ENCODE results near the gene UFD1. TPM values are rescaled to one million over a fixed set of nuclear protein-coding genes. Genes with fewer than 3 reads are reported as not detected.

Gene UFD1
- total RNA-seq, 1 experiment from 2014 or later = 62.3 TPM

DNA sequence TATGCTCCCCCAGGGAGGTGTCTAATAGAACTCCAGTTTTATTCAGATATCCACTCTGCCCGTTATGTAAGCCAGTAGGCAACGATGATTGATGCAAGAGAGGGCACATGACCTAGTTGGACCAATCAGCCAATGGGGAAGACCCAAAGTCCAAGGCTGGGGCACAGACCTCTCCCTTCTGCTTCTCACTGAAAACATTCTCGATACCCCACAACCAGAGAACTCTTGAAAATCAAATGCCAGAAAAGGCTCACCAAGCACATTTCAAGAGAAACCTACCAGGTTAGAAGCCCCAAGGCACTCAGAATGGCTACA lies 54.9 kb downstream of the UFD1 start:
- Mint-ChIP-seq H3K9me3 (ENCODE audit: unreplicated experiment) (no peaks in the 10 kb centered on the region), H3K4me1 (ENCODE audit: insufficient read depth, unreplicated experiment) (peaks cover 32% of the 10 kb centered on the region), H3K36me3 (ENCODE audit: insufficient read depth, unreplicated experiment) (peaks cover 15% of the 10 kb centered on the region), H3K4me3 (ENCODE audit: unreplicated experiment) (no peak overlapping the region), H3K27me3 (ENCODE audit: insufficient read depth, unreplicated experiment) (no peaks in the 10 kb centered on the region), H3K27ac (ENCODE audit: low read depth, unreplicated experiment) (no peak overlapping the region)
- intact Hi-C loops (cut with micrococcal nuclease) = no loop called here
- CTCF ChIA-PET = no interaction called here
- BruUV-seq (replicated peaks) = no TSS peak
- DNase-seq (ENCODE audit: unreplicated experiment) = no peak
- TF ChIP-seq, protein P1, sequence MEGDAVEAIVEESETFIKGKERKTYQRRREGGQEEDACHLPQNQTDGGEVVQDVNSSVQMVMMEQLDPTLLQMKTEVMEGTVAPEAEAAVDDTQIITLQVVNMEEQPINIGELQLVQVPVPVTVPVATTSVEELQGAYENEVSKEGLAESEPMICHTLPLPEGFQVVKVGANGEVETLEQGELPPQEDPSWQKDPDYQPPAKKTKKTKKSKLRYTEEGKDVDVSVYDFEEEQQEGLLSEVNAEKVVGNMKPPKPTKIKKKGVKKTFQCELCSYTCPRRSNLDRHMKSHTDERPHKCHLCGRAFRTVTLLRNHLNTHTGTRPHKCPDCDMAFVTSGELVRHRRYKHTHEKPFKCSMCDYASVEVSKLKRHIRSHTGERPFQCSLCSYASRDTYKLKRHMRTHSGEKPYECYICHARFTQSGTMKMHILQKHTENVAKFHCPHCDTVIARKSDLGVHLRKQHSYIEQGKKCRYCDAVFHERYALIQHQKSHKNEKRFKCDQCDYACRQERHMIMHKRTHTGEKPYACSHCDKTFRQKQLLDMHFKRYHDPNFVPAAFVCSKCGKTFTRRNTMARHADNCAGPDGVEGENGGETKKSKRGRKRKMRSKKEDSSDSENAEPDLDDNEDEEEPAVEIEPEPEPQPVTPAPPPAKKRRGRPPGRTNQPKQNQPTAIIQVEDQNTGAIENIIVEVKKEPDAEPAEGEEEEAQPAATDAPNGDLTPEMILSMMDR (IDR thresholded peaks at IDR 0.05; ENCODE audit: unreplicated experiment) = no peak
- POLR2A ChIA-PET = interaction anchor here (3.0 kb wide), 1 partner anchor 8 kb away, joined by 12 read pairs; the partner anchor contains the start of genes HIRA and MRPL40

DNA sequence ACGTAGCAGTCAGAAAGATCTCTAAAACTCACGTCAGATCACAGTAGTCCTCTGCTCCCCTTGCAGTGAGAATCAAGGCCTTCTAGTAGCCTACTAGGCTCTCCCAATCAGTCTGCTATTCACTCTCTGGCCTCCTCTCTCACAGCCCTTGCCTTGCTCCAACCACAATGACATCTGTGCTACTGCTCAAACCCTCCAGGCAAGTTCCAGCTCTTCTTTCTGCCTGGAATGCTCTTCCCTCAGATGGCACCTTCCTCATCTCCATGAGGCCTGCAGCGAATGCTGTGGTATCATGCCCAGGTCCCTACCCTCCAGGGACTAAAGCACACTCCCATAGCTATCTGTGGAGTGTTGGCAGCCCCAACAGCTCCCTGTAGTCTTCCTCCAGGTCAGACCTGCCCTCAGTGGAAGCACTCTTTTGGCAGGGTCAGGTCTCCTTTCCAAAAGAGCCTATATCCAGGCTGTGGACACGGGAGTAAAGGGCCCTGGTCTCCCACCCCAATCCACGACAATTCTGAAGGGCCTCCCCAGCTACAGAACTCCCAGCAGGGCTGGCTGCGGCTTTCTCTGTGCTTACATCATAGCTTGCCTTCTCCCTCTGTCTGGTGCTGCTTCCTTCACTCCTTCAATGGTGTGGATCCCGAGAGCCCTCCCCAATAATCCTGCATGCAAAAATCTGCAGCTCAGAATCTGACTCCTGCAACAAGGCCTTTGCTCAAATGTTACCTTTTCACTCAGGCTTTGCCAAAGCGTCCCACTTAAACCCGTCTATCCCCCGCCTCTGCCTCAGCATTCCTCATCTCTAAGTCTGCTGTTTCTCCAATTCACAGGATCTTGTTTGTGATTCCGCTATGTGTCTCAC lies 56.3 kb downstream of the UFD1 start:
- Mint-ChIP-seq H3K27me3 (ENCODE audit: insufficient read depth, unreplicated experiment) (no peaks in the 10 kb centered on the region), H3K4me3 (ENCODE audit: unreplicated experiment) (no peak overlapping the region), H3K27ac (ENCODE audit: low read depth, unreplicated experiment) (no peak overlapping the region), H3K4me1 (ENCODE audit: insufficient read depth, unreplicated experiment) (peaks cover 37% of the 10 kb centered on the region), H3K9me3 (ENCODE audit: unreplicated experiment) (no peaks in the 10 kb centered on the region), H3K36me3 (ENCODE audit: insufficient read depth, unreplicated experiment) (peaks cover 15% of the 10 kb centered on the region)
- ChIA-PET POLR2A (interaction anchor here (3.0 kb wide), 1 partner anchor 10 kb away, joined by 12 read pairs; the partner anchor contains the start of genes HIRA and MRPL40), CTCF (interaction anchor here (0.5 kb wide), 1 partner anchor 232 kb away, joined by 3 read pairs; no protein-coding TSS in a partner anchor)
- DNase-seq (ENCODE audit: unreplicated experiment) = no peak
- intact Hi-C loops (cut with micrococcal nuclease) = no loop called here
- no TSS peak for BruUV-seq (replicated peaks)
- TF ChIP-seq, protein P1 (IDR thresholded peaks at IDR 0.05; ENCODE audit: unreplicated experiment) = no peak

DNA sequence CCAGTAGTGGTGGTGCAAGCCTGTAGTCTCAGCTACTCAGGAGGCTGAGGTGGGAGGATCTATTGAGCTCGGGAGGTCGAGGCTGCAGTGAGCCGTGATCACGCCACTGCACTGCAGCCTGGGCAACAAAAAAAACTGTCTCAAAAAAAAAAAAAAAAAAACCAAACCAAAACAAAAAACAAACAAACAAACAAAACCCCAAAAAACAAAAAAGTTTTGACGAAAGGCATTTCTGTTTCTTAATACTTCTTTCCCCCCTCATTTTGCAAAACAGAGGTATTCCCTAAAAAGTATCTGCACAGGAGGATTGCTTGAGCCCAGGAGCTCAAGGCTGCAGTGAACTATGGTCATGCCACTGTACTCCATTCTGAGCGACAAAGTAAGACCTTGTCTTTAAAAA lies 58.7 kb downstream of the UFD1 start:
- H3K27ac Mint-ChIP-seq (ENCODE audit: low read depth, unreplicated experiment) = no peak overlapping the region
- TF ChIP-seq, protein P1 (IDR thresholded peaks at IDR 0.05; ENCODE audit: unreplicated experiment) = no peak
- BruUV-seq (replicated peaks) = no TSS peak
- H3K27me3 Mint-ChIP-seq (ENCODE audit: insufficient read depth, unreplicated experiment) = no peaks in the 10 kb centered on the region
- H3K36me3 Mint-ChIP-seq (ENCODE audit: insufficient read depth, unreplicated experiment) = peaks cover 13% of the 10 kb centered on the region
- ChIA-PET CTCF (interaction anchor here (0.6 to 0.7 kb wide), 2 partner anchors 10 to 48 kb away, joined by 3 to 7 read pairs; no protein-coding TSS in a partner anchor), POLR2A (interaction anchor here (0.6 to 1.7 kb wide), 3 partner anchors 11 to 1345 kb away, joined by 3 to 4 read pairs (median 3); partner anchors contain the start of gene HIRA)
- no peak for DNase-seq (ENCODE audit: unreplicated experiment)
- intact Hi-C loops (cut with micrococcal nuclease) = no loop called here
- H3K4me1 Mint-ChIP-seq (ENCODE audit: insufficient read depth, unreplicated experiment) = peaks cover 27% of the 10 kb centered on the region
- no peak overlapping the region for H3K4me3 Mint-ChIP-seq (ENCODE audit: unreplicated experiment)
- H3K9me3 Mint-ChIP-seq (ENCODE audit: unreplicated experiment) = no peaks in the 10 kb centered on the region

DNA sequence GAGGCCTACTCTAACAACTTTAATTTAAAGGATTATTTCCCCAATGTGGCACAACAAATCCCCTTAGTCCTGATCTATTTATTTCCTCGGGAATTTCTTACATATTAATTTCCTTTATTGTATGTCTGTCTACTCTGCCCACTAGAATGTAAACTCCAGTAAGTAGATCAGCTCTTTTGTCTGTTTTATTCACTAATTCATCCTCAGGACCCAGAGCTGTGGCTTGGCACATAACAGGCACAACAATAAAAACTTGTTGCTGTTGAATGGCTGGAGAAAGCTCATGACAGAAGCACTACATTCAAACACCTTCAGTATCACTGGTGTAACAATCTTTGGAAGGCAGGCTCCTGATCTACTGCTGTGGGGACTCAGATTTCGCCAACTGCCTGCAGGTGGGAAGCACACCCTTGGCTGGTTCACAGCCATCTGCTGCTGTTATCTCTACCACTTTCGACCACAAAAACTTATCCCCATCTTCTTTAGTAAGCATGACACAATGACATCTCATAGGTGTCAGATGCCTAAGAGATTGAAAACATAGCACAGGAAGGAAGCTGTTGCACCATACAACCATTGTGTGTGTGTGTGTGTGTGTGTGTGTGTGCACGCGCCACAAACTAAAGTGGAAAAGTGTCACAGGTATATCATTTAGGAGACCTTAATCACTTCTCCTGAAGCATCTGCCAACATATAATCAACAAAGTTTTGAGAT lies 59.4 kb downstream of the UFD1 start:
- Mint-ChIP-seq H3K4me1 (ENCODE audit: insufficient read depth, unreplicated experiment) (peaks cover 27% of the 10 kb centered on the region), H3K36me3 (ENCODE audit: insufficient read depth, unreplicated experiment) (peaks cover 13% of the 10 kb centered on the region), H3K4me3 (ENCODE audit: unreplicated experiment) (no peak overlapping the region), H3K9me3 (ENCODE audit: unreplicated experiment) (no peaks in the 10 kb centered on the region), H3K27me3 (ENCODE audit: insufficient read depth, unreplicated experiment) (no peaks in the 10 kb centered on the region), H3K27ac (ENCODE audit: low read depth, unreplicated experiment) (no peak overlapping the region)
- TF ChIP-seq, protein P1 (IDR thresholded peaks at IDR 0.05; ENCODE audit: unreplicated experiment) = no peak
- no peak for DNase-seq (ENCODE audit: unreplicated experiment)
- no TSS peak for BruUV-seq (replicated peaks)
- POLR2A ChIA-PET = interaction anchor here (1.7 kb wide), 1 partner anchor 12 kb away, joined by 4 read pairs; the partner anchor contains the start of gene HIRA
- intact Hi-C loops (cut with micrococcal nuclease) = no loop called here
- CTCF ChIA-PET = interaction anchor here (0.6 kb wide), 1 partner anchor 9 kb away, joined by 3 read pairs; no protein-coding TSS in a partner anchor
